ENCODE data around the gene ZNF827. TPM values are rescaled to one million over a fixed set of nuclear protein-coding genes. Genes with fewer than 3 reads are reported as not detected.

The ZNF827 gene
- total RNA-seq, 1 experiment from 2014 or later, result 29.4 TPM

- Histone ChIP-seq H2BK120ac (ENCODE audit: low read depth, low read length, poor library complexity, severe bottlenecking) (no peak overlapping the region), H4K20me1 (ENCODE audit: control insufficient read depth, insufficient read depth, insufficient read length) (peaks cover 3% of the 10 kb centered on the region), H3K14ac (ENCODE audit: insufficient read depth, low read length) (no peak overlapping the region), H4K8ac (replicated peaks; ENCODE audit: insufficient read length, low read depth, low read length) (no peak overlapping the region), H3K23me2 (ENCODE audit: insufficient read length, low read depth, low read length, poor library complexity, severe bottlenecking) (no peaks in the 10 kb centered on the region), H3K79me2 (ENCODE audit: insufficient read depth, low read length) (no peaks in the 10 kb centered on the region), H2BK12ac (ENCODE audit: insufficient read length, low read depth, low read length) (no peak overlapping the region), H3T11ph (ENCODE audit: low read length) (no peak overlapping the region), H3K23ac (ENCODE audit: insufficient read length, low read depth, low read length) (no peak overlapping the region), H2BK5ac (ENCODE audit: insufficient read length, low read length) (no peak overlapping the region), H3K4me1 (ENCODE audit: insufficient read depth, low read length) (no peaks in the 10 kb centered on the region), H3K79me1 (ENCODE audit: insufficient read depth, low read depth, low read length, poor library complexity, severe bottlenecking) (no peaks in the 10 kb centered on the region), H3K9ac (ENCODE audit: extremely low read depth, insufficient read length, low read length) (no peak overlapping the region), H2BK20ac (ENCODE audit: low read depth, low read length, poor library complexity, severe bottlenecking) (no peak overlapping the region), H3K27me3 (ENCODE audit: insufficient read depth, low read length) (no peaks in the 10 kb centered on the region), H4K91ac (ENCODE audit: insufficient read length, low read depth, low read length) (no peak overlapping the region), H2AFZ (ENCODE audit: low read length) (no peak overlapping the region), H4K5ac (ENCODE audit: insufficient read length, low read depth, low read length) (no peak overlapping the region), H2BK15ac (ENCODE audit: low read depth, low read length) (no peak overlapping the region), H3K18ac (ENCODE audit: insufficient read length, low read depth, low read length) (no peak overlapping the region), H3K4me2 (ENCODE audit: insufficient read depth, insufficient read length, low read length) (no peak overlapping the region), H3K56ac (ENCODE audit: insufficient read length, low read depth, low read length) (no peak overlapping the region), H3K9me3 (ENCODE audit: control insufficient read depth, low read depth, low read length) (no peaks in the 10 kb centered on the region), H3K27ac (ENCODE audit: insufficient read length, low read depth, low read length) (no peak overlapping the region), H3K4ac (ENCODE audit: low read depth, low read length) (no peak overlapping the region), H2AK5ac (ENCODE audit: insufficient read length, low read length) (no peak overlapping the region)
- Mint-ChIP-seq H3K27ac (no peak overlapping the region), H3K27me3 (ENCODE audit: low read depth) (no peaks in the 10 kb centered on the region), H3K36me3 (ENCODE audit: insufficient read depth in 1 of 3, low read depth in 3 of 3) (peaks cover 30 to 66% (median 58%) of the 10 kb centered on the region in 3 experiments), H3K4me1 (no peaks in the 10 kb centered on the region), H3K4me3 (no peak overlapping the region), H3K9me3 (no peaks in the 10 kb centered on the region)
- no CpG with 5 or more reads among the region's 4 CpGs for WGBS (ENCODE audit: extremely low coverage, insufficient read length, low lambda C conversion rate)
- no peak for TF ChIP-seq CTCF (conservative IDR thresholded peaks at IDR 0.05)
- no peak for DNase-seq
Measured at GRCh38 chr4:145770124-145770523, 168.5 kb downstream of the ZNF827 start.

Measured in H9 (cell line).